Fibroblast of lung (primary cell): ENCODE measurements around the gene FNDC3A.

Experiments used
- CTCF ChIP-seq, 2 donors: IDR thresholded peaks in 1 of 2; conservative IDR thresholded peaks in 1 of 2; 1 replicate in 1 of 2; 2 replicates in 1 of 2; pipeline ENCODE4 v1.5.1; 2011 to 2012; ENCODE audit warnings: low read length in 2 of 2, control low read depth in 1 of 2, inconsistent platforms in 1 of 2, low read depth in 1 of 2, mild to moderate bottlenecking in 1 of 2
- EZH2 ChIP-seq: IDR thresholded peaks from 2 replicates; pipeline ENCODE4 v1.5.1; 2012; ENCODE audit warnings: low read length, control low read depth, mild to moderate bottlenecking; ENCODE audit errors: missing control alignments

GRCh38 chr13:49026851-49027250, 51.1 kb downstream of the FNDC3A start:
- TF ChIP-seq CTCF (conservative IDR thresholded peaks at IDR 0.05 in 1 of 2, IDR thresholded peaks at IDR 0.05 in 1 of 2; ENCODE audit: low read depth in 1 of 2, low read length in 2 of 2): no peak
- no peak for TF ChIP-seq EZH2
